NCI-H526 (cell line): ENCODE data around the gene CCDC106.
A peak's percentile ranks its signal among the peaks of the same experiment; 100 is the strongest.

ENCODE experiments used
- DNase-seq, 2 experiments: peaks; one replicate each; lab custom pipeline; 2025; lab: John Stamatoyannopoulos, UW

CCDC106 gene

GRCh38 chr19:55650602-55651230 is 2.7 kb downstream of the CCDC106 start:
- no peak for DNase-seq

GRCh38 chr19:55651236-55651635 is 3.2 kb downstream of the CCDC106 start:
- DNase-seq, result no peak

DNA sequence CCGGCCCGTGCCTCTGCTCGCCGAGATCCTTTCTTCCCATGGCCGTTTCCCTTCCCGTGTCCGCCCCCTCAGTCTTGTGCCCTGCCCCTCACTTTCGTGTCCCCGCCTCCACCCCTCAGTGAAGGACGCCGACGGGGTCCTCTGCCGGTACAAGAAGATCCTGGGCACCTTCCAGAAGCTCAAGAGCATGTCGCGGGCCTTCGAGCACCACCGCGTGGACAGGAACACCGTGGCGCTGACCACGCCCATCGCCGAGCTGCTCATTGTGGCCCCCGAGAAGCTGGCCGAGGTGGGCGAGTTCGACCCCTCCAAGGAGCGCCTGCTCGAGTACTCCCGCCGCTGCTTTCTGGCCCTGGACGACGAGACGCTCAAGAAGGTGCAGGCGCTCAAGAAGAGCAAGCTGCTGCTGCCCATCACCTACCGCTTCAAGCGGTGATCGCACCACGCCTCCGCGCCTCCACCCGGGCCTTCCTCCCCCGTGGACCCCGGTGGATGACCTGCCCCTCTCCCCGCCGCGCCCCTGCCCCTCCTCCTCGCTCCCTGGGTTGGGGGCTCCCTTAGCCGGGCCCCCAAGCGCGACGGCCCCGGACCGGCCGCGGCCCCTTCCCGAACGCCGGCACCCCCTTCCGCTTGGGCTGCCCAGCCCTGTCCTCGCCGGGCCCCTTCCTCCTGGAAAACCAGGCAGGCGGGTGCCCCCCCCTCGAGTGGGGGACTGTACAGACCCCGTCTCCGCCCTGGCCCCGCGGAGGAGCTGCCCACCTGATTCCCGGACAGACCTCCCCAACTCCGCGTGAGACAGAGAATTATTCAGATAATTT is 4.5 kb downstream of the CCDC106 start:
- DNase-seq, result no peak

DNA sequence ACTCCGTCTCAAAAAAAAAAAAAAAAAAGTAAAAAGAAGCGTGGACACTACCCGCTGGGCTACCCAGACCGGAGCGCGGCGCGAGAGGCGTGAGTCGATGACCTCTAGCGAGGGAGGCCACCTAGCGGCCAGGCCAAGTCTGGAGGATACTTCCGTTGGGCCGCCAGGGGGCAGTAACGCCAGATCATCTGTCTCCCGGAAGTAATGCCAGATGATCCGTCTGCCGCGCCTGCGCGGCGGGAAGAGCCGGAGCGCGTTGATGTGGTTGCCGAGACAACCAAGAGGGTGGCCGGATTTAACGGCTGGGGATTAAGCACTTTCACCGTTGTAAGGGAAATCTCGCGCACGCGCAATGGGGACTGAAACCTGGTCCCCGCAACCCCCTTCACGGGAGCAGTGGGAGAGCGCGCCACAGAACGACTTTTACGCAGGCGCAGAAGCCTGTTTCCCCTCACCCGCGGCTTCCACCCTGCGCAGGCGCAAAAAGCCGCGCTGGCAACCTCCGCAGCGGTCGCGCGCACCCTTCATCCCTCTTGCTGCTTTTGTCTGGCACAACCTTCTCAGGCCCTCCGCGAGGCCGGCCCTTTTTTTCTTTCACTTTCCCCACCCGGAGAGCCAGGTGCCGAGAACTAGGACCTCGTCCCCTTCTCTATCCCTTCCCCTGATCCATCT is 5.8 kb downstream of the CCDC106 start:
- DNase-seq, result peak; percentile 99

GRCh38 chr19:55654323-55654867 is 6.4 kb downstream of the CCDC106 start:
- peak; percentile 99 to 100 for DNase-seq

- peak; percentile 53 to 98 for DNase-seq
These were observed 7.0 kb downstream of the CCDC106 start, which contains the start of gene U2AF2 for GRCh38 chr19:55654868-55655647. TSS of gene U2AF2 (plus strand) at chr19:55655035. CDS start at chr19:55655105, 70 bp downstream.

DNA sequence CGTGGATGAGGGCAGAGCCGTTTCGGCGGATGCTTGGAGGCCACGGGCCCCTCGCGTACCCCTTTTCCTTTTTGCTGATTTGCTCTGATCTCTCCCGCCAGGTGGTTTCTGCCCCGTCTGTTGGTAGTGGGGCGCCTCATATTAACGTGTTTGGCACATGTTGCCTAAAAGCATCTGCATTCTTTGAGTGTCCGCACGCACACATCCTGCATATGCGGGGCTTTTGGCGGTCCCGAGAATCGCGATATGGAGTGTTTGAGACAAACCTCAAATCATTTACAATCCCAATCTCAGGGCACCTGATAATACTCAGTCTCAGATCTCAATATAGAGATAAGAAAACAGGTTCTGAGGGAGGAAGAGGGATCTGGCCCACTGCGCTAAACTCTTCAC is 7.6 kb downstream of the CCDC106 start:
- no peak for DNase-seq

DNA sequence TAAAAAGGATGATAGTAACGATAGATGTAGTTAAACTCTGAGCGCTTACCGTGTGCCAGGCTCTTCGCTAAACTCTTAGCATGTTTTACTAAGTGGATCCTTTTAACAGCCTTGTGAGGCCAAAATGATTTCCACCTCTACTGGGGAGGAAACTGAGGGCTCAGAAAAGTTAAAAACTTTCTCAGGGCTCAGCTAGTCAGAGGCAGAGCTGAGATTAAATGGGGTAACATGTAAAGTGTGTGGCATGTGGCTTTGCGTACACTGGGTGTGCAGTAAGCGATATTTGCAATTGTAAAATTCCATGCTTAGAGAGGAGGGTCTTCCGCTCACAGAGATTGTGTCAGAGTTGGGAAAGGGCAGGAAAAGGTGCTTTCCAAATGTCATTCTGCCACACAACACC is 8.5 kb downstream of the CCDC106 start:
- DNase-seq, result no peak

- DNase-seq, result peak in 1 of 2 experiments; percentile 56
These were observed 9.2 kb downstream of the CCDC106 start for GRCh38 chr19:55656988-55657747.

GRCh38 chr19:55658846-55659459 is 10.9 kb downstream of the CCDC106 start:
- DNase-seq, result no peak

- no peak for DNase-seq
These were observed 11.8 kb downstream of the CCDC106 start for GRCh38 chr19:55659822-55660221.

GRCh38 chr19:55660404-55660803 is 12.4 kb downstream of the CCDC106 start:
- no peak for DNase-seq

DNA sequence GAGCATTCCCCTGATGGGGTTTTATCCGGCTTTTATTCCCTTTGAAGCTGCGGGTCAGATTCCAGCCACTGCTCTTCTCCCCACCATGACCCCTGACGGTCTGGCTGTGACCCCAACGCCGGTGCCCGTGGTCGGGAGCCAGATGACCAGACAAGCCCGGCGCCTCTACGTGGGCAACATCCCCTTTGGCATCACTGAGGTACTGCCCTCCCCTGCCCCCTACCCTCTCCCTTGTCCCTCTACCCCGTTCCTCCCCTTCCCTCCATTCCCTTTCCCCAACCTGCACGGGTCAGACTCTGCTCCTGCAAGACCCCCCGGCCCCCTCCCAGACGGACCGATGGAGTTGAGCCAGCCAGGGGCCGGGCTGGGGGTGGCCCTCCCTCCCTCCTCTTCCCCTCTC is 13.0 kb downstream of the CCDC106 start:
- no peak for DNase-seq

- DNase-seq, result no peak
These were observed 13.8 kb downstream of the CCDC106 start for GRCh38 chr19:55661826-55662225.

DNA sequence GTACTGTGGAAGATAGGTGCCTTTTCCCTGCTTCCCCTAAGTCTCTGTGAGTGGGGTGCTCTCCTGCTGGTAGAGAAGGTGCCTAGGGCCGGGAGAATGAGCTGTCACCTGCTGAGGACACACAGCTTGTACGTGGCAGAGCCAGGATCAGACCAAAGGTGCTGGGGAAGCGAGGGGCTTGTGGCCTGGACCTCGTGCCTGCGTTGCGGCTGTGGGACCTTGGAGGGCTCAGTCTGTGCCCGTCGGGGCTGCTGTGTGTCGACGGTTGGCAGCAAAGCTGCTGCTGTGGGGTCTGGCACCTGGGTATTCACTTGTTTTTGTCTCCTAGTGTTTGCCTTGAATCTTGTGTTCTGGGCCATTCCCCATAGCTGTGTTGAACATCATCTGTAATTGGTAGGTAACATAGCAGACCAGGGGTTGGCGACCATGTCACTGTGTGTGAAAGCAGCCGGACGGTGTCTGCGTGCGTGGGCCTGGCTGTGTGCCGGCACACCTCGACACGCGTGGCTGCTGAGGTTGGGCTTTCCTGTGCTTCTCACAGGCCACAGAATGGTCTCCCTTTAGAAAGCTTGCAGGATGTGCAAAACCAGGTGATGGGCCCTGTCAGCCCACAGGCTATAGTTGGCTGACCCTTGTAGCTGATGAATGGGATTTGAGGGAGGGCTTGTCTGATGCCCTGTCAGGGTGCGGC is 16.0 kb downstream of the CCDC106 start:
- no peak for DNase-seq

GRCh38 chr19:55666343-55667005 is 18.5 kb downstream of the CCDC106 start:
- DNase-seq, result no peak

- DNase-seq, result no peak
These were observed 19.0 kb downstream of the CCDC106 start for GRCh38 chr19:55667006-55667381.

DNA sequence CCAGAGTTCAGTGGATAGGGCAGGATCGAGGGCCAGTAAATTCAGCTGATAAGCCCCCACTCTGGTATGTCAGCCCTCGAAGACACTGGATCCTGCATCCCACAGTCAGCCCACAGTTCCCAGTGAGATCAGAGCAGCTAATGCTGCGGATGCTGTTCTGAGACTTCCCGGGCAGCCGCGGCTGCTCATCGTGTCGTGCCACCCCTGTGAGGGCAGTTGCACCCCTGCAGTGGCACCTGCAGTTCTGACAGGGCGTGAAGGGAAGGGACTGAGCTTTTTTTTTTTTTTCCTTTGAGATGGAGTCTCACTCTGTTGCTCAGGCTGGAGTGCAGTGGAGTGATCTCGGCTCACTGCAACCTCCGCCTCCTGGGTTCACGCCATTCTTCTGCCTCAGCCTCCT is 19.5 kb downstream of the CCDC106 start:
- no peak for DNase-seq

DNA sequence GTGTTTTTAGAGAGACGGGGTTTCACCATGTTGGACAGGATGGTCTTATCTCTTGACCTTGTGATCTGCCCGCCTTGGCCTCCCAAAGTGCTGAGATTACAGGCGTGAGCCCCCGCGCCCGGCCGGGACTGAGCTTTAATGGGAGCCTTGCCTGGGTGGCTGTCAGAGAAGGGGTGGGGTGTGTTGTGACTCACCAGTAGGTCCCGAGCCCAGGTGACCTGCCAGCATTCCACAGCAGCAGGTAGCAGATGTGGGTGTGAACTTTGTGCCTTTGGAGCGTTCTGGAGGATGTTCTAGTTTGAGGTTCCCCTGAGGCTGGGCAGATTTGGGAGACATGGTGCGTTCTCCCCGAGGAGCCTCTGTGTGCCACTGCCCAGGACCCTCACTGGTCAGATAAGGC is 19.9 kb downstream of the CCDC106 start:
- no peak for DNase-seq
